Globus pallidus (tissue), 1 donor: ENCODE results near the gene SYCP2L.

Experiments used
- DNase-seq: peaks from one replicate; pipeline ENCODE4 v3.0.0-alpha.2; 2015; ENCODE audit warnings: low spot score

Gene SYCP2L

DNA sequence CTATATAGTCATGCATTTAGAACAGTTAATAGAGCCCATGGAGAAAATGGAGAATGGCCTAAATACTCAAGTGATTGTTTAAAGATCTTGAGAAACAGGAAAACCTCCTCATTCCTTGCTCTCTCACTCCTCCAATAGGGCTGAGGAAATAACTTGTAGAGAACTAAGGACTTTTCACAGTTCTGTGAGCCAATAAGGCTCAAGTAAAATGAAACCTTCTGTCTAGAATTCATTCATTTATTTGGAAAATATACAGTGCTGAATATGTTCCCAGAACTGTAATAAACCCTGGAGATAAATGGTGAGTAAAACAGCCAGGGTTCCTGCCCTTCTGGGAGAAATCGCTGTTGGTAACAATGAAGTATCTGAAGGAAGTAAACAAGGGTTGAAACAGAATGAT lies 122.0 kb downstream of the SYCP2L start:
- no peak for DNase-seq

GRCh38 chr6:11009353-11009752 lies 122.5 kb downstream of the SYCP2L start:
- no peak for DNase-seq

- no peak for DNase-seq
Measured at GRCh38 chr6:11011787-11012234, 125.0 kb downstream of the SYCP2L start.

DNA sequence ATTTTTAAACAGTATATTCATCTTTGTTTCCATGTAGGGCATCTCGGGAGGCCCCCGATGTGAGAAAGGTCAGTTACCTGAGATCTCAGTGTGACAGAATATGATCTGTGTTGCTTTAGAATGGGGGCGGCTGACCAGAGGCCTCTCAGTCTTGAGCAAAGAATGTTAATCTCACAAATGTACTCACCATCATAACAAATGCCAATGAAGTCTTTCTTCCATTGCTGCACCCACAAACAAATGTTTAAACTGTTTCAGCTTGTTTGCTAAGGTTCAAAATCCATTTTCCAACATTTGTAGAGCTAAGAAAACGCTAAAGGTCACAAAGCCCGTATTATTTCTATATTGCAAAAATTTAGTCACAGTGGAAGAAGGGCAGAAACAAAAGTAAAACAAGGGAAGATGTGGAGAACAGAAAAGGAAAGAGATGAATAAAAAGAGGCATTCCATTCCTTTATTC lies 125.5 kb downstream of the SYCP2L start:
- DNase-seq, result no peak

DNA sequence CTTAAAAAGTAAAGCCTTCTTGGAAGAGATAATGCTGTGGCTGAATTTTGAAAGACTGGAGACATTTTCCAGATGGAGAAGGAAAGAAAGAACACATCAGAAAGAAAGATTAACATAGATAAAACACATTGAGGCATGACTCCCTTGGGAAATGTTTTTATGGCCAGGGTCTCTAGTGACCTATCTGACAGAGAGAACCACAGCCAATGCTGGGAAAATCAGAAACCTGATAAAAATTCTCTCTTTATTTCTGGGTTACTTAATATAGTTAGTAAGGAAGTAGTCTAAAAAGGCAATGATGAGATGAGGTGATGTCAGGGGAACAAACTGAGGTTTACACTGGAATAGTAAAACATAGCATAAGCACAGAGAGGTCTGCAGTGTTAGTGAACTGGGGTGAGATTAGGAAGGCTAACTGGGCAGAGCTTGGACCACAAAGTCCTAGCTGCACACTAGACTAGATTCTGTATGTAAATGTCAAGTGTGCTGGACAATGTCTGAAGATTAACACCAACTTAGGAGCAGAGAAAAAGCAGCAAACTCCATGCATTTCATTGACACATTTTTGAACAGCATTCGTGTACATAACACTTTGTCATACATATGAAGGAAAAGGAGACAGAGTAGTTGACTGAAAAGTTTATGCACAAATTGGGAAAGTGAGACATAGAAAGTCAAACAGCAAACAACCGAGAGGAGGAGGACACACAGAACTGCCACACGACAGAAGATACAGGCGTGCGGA lies 126.3 kb downstream of the SYCP2L start:
- DNase-seq, result no peak

- no peak for DNase-seq
Measured at GRCh38 chr6:11013721-11014070, 126.8 kb downstream of the SYCP2L start.

DNA sequence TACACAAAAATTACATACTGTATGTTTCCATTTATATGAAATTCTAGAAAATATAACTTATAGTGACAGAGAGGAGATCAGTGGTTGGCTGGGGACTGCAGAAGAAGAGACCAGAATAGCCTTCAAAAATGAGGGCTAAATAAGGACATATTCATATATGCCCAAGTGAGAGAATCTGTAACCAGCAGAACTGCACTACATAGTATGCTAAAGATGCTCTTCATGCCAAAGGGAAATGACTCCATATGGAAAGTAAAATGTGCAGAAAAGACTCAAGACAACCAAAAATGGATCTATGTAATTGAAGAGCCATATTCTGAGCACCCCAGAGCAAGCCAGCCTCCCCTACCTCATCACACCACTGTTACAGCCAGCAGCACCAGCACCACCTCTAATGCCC lies 128.2 kb downstream of the SYCP2L start:
- DNase-seq, result no peak

- no peak for DNase-seq
Measured at GRCh38 chr6:11016452-11016851, 129.6 kb downstream of the SYCP2L start.

DNA sequence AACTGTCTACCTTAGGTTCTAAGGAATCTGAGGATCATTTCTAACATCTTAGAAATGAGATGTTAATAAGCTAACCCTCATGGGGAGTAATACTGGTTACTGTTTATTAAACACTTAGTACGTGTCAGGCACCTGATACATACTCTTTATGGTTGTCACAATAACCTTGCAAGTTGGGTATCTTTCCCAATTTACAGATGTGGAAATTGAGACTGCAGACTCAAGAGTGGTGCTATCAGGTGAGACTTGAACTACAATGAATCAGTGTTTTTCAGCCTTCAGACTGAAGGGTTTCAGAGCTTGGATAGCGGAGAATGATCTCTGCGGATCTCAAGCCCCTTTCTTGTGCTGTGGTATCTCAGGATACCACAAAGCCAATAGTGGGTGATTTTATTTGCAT lies 130.2 kb downstream of the SYCP2L start:
- no peak for DNase-seq

GRCh38 chr6:11018225-11018624 lies 131.4 kb downstream of the SYCP2L start:
- DNase-seq, result no peak

GRCh38 chr6:11021003-11021402 lies 134.2 kb downstream of the SYCP2L start:
- no peak for DNase-seq

GRCh38 chr6:11021714-11022113 lies 134.9 kb downstream of the SYCP2L start:
- no peak for DNase-seq

DNA sequence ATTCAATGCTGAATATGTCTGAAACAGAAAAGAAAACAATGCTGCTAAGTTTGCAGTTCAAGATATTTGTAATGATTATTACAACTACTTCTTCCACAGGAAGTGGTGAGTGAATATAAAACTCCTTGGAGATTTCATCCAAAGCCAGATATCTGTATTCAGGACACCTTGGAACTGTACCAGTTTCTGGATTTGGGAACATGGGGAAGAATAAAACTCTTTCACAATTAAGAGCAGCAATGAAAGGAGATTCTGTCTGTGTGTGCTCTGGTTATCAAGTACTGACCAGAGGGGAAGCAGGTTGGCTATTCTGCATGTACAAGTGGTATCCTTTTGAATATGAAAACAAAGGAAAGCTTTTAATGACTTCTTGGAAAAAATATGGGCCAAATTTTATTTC lies 136.2 kb downstream of the SYCP2L start:
- DNase-seq, result peak; percentile 54
